AG10803 (cell line): Measurements from ENCODE around the gene CPNE8.
A peak's percentile ranks its signal among the peaks of the same experiment; 100 is the strongest.

ENCODE experiments used
- DNase-seq: peaks from one replicate; pipeline ENCODE4 v3.0.0; 2010; ENCODE audit warnings: low read depth
- H3K4me3 ChIP-seq: 2 replicates; pipeline ENCODE4 v1.5.1; 2011; ENCODE audit warnings: mild to moderate bottlenecking, low read length, control low read depth
- CTCF ChIP-seq: conservative IDR thresholded peaks from 2 replicates; pipeline ENCODE4 v1.5.1; 2011; ENCODE audit warnings: mild to moderate bottlenecking, low read length, control low read depth, inconsistent platforms

CPNE8 gene

GRCh38 chr12:38664661-38665269 lies 240.6 kb downstream of the CPNE8 start:
- peak; percentile 64 for TF ChIP-seq CTCF
- no peak overlapping the region for H3K4me3 ChIP-seq
- DNase-seq, result peak; percentile 22

- peak; percentile 62 for DNase-seq
- TF ChIP-seq CTCF, result no peak
- no peak overlapping the region for H3K4me3 ChIP-seq
These were observed 242.6 kb downstream of the CPNE8 start for GRCh38 chr12:38662829-38663228.

GRCh38 chr12:38653650-38654049 lies 251.7 kb downstream of the CPNE8 start:
- H3K4me3 ChIP-seq, result no peak overlapping the region
- DNase-seq, result no peak
- no peak for TF ChIP-seq CTCF

- H3K4me3 ChIP-seq, result no peak overlapping the region
- TF ChIP-seq CTCF, result no peak
- DNase-seq, result no peak
These were observed 256.6 kb downstream of the CPNE8 start for GRCh38 chr12:38648813-38649212.

GRCh38 chr12:38646146-38646545 lies 259.2 kb downstream of the CPNE8 start:
- DNase-seq, result no peak
- no peak overlapping the region for H3K4me3 ChIP-seq
- TF ChIP-seq CTCF, result no peak

GRCh38 chr12:38639625-38640024 lies 265.8 kb downstream of the CPNE8 start:
- H3K4me3 ChIP-seq, result no peak overlapping the region
- TF ChIP-seq CTCF, result no peak
- no peak for DNase-seq

GRCh38 chr12:38638401-38638800 lies 267.0 kb downstream of the CPNE8 start:
- DNase-seq, result no peak
- no peak overlapping the region for H3K4me3 ChIP-seq
- no peak for TF ChIP-seq CTCF
